Glutamatergic neuron (in vitro differentiated cells): ENCODE results near the gene HACE1. TPM values are rescaled to one million over a fixed set of nuclear protein-coding genes. Genes with fewer than 3 reads are reported as not detected.

Experiments
- DNase-seq: peaks from one replicate; pipeline ENCODE4 v3.0.0; 2022
- H3K27ac Mint-ChIP-seq: one replicate; pipeline ENCODE4 v1.8.0; 2020; ENCODE audit warnings: mild to moderate bottlenecking, mixed read lengths, inconsistent platforms; ENCODE audit not compliant: unreplicated experiment
- H3K27me3 Mint-ChIP-seq: one replicate; pipeline ENCODE4 v1.8.0; 2020; ENCODE audit warnings: mild to moderate bottlenecking, moderate library complexity, mixed read lengths, inconsistent platforms; ENCODE audit not compliant: unreplicated experiment
- H3K36me3 Mint-ChIP-seq: one replicate; pipeline ENCODE4 v1.8.0; 2020; ENCODE audit warnings: mild to moderate bottlenecking, mixed read lengths, inconsistent platforms; ENCODE audit not compliant: unreplicated experiment
- H3K4me1 Mint-ChIP-seq: one replicate; pipeline ENCODE4 v1.8.0; 2020; ENCODE audit warnings: mild to moderate bottlenecking, low read depth, mixed read lengths, inconsistent platforms; ENCODE audit not compliant: unreplicated experiment
- H3K4me3 Mint-ChIP-seq: one replicate; pipeline ENCODE4 v1.8.0; 2020; ENCODE audit warnings: mild to moderate bottlenecking, mixed read lengths, inconsistent platforms; ENCODE audit not compliant: unreplicated experiment
- H3K9me3 Mint-ChIP-seq: one replicate; pipeline ENCODE4 v1.8.0; 2020; ENCODE audit warnings: mild to moderate bottlenecking, moderate library complexity, mixed read lengths, inconsistent platforms; ENCODE audit not compliant: unreplicated experiment
- CTCF ChIP-seq: fragments of 200-600 bp; sonication (generic); IDR thresholded peaks from one replicate; pipeline ENCODE4 v1.5.0; 2021; ENCODE audit not compliant: partially characterized antibody, unreplicated experiment
- total RNA-seq: library from RNA; stranded (reverse); fragmentation: NEBNext Ultra II Directional; extraction: Animal tissue kit (Norgen Biotek cat#: 25700); gene quantifications from one replicate; pipeline ENCODE4 v1.2.1, GENCODE V29; 2021; ENCODE audit not compliant: unreplicated experiment

The HACE1 gene
- total RNA-seq, 1 donor from 2014 or later: 22.0 TPM

GRCh38 chr6:104699593-104700329 is 160.0 kb downstream of the HACE1 start:
- Mint-ChIP-seq H3K4me3 (no peak overlapping the region), H3K27ac (no peak overlapping the region), H3K4me1 (peaks cover 14% of the 10 kb centered on the region), H3K36me3 (no peaks in the 10 kb centered on the region), H3K9me3 (no peaks in the 10 kb centered on the region), H3K27me3 (no peaks in the 10 kb centered on the region)
- no peak for TF ChIP-seq CTCF
- no peak for DNase-seq

- H3K4me3 Mint-ChIP-seq: no peak overlapping the region
- H3K9me3 Mint-ChIP-seq: no peaks in the 10 kb centered on the region
- H3K27me3 Mint-ChIP-seq: no peaks in the 10 kb centered on the region
- no peak overlapping the region for H3K27ac Mint-ChIP-seq
- TF ChIP-seq CTCF: no peak
- H3K4me1 Mint-ChIP-seq: peaks cover 14% of the 10 kb centered on the region
- no peak for DNase-seq
- H3K36me3 Mint-ChIP-seq: no peaks in the 10 kb centered on the region
These were observed 160.7 kb downstream of the HACE1 start for GRCh38 chr6:104698979-104699378.

- Mint-ChIP-seq H3K27ac (no peak overlapping the region), H3K4me3 (no peak overlapping the region), H3K27me3 (peaks cover 2% of the 10 kb centered on the region), H3K36me3 (no peaks in the 10 kb centered on the region), H3K4me1 (peaks cover 4% of the 10 kb centered on the region), H3K9me3 (no peaks in the 10 kb centered on the region)
- TF ChIP-seq CTCF: no peak
- no peak for DNase-seq
These were observed 167.7 kb downstream of the HACE1 start for GRCh38 chr6:104692008-104692407.

- no peak for TF ChIP-seq CTCF
- Mint-ChIP-seq H3K27ac (no peak overlapping the region), H3K9me3 (no peaks in the 10 kb centered on the region), H3K27me3 (peaks cover 2% of the 10 kb centered on the region), H3K4me1 (peaks cover 4% of the 10 kb centered on the region), H3K4me3 (no peak overlapping the region), H3K36me3 (no peaks in the 10 kb centered on the region)
- no peak for DNase-seq
These were observed 170.0 kb downstream of the HACE1 start for GRCh38 chr6:104689551-104690205.
